H1 (cell line): ENCODE measurements around the gene CFAP61.

Experiments used
- BRCA1 ChIP-seq: IDR thresholded peaks from 2 replicates; pipeline ENCODE4 v1.6.1; 2012; ENCODE audit warnings: low read depth, low read length, improper control_type of control experiment
- CBX5 ChIP-seq: fragments of 300-800, 300-1000 bp; sonication (generic); IDR thresholded peaks from 2 replicates; pipeline ENCODE4 v1.7.1; 2016; ENCODE audit warnings: antibody characterized with exemption, low read length, low read depth
- CTCF ChIP-seq, 3 experiments: IDR thresholded peaks; 1 replicate in 2 of 3; 2 replicates in 1 of 3; pipeline versions ENCODE4 v1.5.1 to v1.6.1; 2011; ENCODE audit warnings: low read length in 3 of 3, mild to moderate bottlenecking in 3 of 3, inconsistent platforms in 2 of 3, low read depth in 1 of 3, moderate library complexity in 1 of 3; ENCODE audit not compliant: insufficient read depth in 1 of 3; ENCODE audit errors: control extremely low read depth in 1 of 3
- EP300 ChIP-seq, 2 experiments: IDR thresholded peaks; 1 replicate in 1 of 2; 2 replicates in 1 of 2; pipeline ENCODE4 v1.6.1; 2011 to 2012; ENCODE audit warnings: low read depth in 2 of 2, low read length in 2 of 2, mild to moderate bottlenecking in 2 of 2, borderline replicate concordance in 1 of 2, inconsistent platforms in 1 of 2, moderate library complexity in 1 of 2
- EZH2 ChIP-seq: fragments of 200-600 bp; sonication (generic); IDR thresholded peaks from 2 replicates; pipeline ENCODE4 v1.7.1; 2012; ENCODE audit warnings: low read depth, mild to moderate bottlenecking, moderate library complexity, low read length, inconsistent platforms; ENCODE audit not compliant: severe bottlenecking
- FOSL1 ChIP-seq: IDR thresholded peaks from 2 replicates; pipeline ENCODE4 v1.6.1; 2011; ENCODE audit warnings: mild to moderate bottlenecking, low read depth, low read length, moderate library complexity; ENCODE audit not compliant: insufficient read depth
- JUND ChIP-seq: IDR thresholded peaks from 2 replicates; pipeline ENCODE4 v1.6.1; 2011; ENCODE audit warnings: mild to moderate bottlenecking, improper control_type of control experiment, low read length
- KDM1A ChIP-seq: fragments of 200-600, 300-600 bp; sonication (generic); IDR thresholded peaks from 2 replicates; pipeline ENCODE4 v1.7.1; 2016; ENCODE audit warnings: mild to moderate bottlenecking, low read length, borderline replicate concordance
- PHF8 ChIP-seq: fragments of 200-600 bp; sonication (generic); conservative IDR thresholded peaks from 2 replicates; pipeline ENCODE4 v1.7.1; 2012; ENCODE audit warnings: low read depth, mild to moderate bottlenecking, inconsistent platforms, low read length, moderate library complexity
- POLR2AphosphoS5 ChIP-seq: IDR thresholded peaks from 2 replicates; pipeline ENCODE4 v1.6.1; 2011; ENCODE audit warnings: low read depth, low read length
- SUZ12 ChIP-seq: fragments of 200-600 bp; sonication (generic); IDR thresholded peaks from 2 replicates; pipeline ENCODE4 v1.6.1; 2012; ENCODE audit warnings: mild to moderate bottlenecking, inconsistent platforms, low read length, moderate library complexity, mixed read lengths
- ZNF274 ChIP-seq: IDR thresholded peaks from 2 replicates; pipeline ENCODE4 v1.7.0; 2012; ENCODE audit warnings: low read length, borderline replicate concordance; ENCODE audit errors: extremely low read depth

GRCh38 chr20:20213526-20214121, 161.3 kb downstream of the CFAP61 start:
- TF ChIP-seq EZH2 (no peak), EP300 (IDR thresholded peaks at IDR 0.05; ENCODE audit: borderline replicate concordance in 1 of 2, low read depth in 2 of 2, low read length in 2 of 2) (no peak), CBX5 (no peak), BRCA1 (no peak), POLR2AphosphoS5 (no peak), KDM1A (no peak), CTCF (IDR thresholded peaks at IDR 0.05; ENCODE audit: control extremely low read depth in 1 of 3, insufficient read depth in 1 of 3, low read depth in 1 of 3, low read length in 3 of 3) (no peak), ZNF274 (no peak), JUND (no peak), SUZ12 (no peak), PHF8 (no peak), FOSL1 (no peak)
